Panc1 (cell line): ENCODE measurements around the gene OR2J2.
"Not testable (repeated sequence)": the region's sequence is repeated elsewhere in the genome, so short reads cannot be mapped to it uniquely, and the experiment has no call there.

Experiments
- POLR2AphosphoS5 ChIP-seq: IDR thresholded peaks from 2 replicates; pipeline ENCODE4 v1.6.1; 2012; ENCODE audit warnings: mild to moderate bottlenecking, low read depth, low read length, moderate library complexity
- TCF7L2 ChIP-seq: IDR thresholded peaks from 2 replicates; pipeline ENCODE4 v1.6.1; 2011; ENCODE audit warnings: mild to moderate bottlenecking, low read depth, low read length, inconsistent platforms
- TF ChIP-seq, protein P1 (sequence below): fragments of 450-650 bp; IDR thresholded peaks from 2 replicates; pipeline ENCODE4 v1.5.1; 2017; ENCODE audit warnings: mild to moderate bottlenecking
- TF ChIP-seq, protein P2 (sequence below), 2 experiments: IDR thresholded peaks; 2 replicates each; pipeline ENCODE4 v1.6.1; 2011 to 2012; ENCODE audit warnings: low read depth in 2 of 2, control low read depth in 1 of 2, low read length in 1 of 2, mild to moderate bottlenecking in 1 of 2, moderate library complexity in 1 of 2; ENCODE audit not compliant: insufficient read depth in 1 of 2

DNA sequence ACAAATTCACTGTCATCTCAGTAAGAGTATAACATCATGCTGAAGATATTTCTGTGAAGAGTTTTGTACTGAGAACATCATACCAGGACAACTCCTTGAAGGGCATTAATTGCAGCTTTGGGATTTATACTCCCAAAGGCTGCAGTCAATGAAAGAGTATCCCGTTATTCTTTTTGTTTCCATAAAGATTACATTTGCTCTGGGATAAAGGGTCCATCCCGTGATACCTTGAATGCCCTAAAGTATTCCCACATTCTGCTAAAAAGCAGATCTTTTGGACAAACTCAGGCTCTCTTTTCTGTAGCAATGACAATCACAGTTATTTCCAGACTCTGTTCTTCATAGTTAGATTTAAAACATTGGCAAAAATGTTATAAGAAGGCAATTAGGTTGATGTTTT, at the start of gene OR2J2:
- TF ChIP-seq, protein P1, sequence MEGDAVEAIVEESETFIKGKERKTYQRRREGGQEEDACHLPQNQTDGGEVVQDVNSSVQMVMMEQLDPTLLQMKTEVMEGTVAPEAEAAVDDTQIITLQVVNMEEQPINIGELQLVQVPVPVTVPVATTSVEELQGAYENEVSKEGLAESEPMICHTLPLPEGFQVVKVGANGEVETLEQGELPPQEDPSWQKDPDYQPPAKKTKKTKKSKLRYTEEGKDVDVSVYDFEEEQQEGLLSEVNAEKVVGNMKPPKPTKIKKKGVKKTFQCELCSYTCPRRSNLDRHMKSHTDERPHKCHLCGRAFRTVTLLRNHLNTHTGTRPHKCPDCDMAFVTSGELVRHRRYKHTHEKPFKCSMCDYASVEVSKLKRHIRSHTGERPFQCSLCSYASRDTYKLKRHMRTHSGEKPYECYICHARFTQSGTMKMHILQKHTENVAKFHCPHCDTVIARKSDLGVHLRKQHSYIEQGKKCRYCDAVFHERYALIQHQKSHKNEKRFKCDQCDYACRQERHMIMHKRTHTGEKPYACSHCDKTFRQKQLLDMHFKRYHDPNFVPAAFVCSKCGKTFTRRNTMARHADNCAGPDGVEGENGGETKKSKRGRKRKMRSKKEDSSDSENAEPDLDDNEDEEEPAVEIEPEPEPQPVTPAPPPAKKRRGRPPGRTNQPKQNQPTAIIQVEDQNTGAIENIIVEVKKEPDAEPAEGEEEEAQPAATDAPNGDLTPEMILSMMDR: not testable (repeated sequence)
- TF ChIP-seq TCF7L2, POLR2AphosphoS5: not testable (repeated sequence)
- TF ChIP-seq, protein P2, sequence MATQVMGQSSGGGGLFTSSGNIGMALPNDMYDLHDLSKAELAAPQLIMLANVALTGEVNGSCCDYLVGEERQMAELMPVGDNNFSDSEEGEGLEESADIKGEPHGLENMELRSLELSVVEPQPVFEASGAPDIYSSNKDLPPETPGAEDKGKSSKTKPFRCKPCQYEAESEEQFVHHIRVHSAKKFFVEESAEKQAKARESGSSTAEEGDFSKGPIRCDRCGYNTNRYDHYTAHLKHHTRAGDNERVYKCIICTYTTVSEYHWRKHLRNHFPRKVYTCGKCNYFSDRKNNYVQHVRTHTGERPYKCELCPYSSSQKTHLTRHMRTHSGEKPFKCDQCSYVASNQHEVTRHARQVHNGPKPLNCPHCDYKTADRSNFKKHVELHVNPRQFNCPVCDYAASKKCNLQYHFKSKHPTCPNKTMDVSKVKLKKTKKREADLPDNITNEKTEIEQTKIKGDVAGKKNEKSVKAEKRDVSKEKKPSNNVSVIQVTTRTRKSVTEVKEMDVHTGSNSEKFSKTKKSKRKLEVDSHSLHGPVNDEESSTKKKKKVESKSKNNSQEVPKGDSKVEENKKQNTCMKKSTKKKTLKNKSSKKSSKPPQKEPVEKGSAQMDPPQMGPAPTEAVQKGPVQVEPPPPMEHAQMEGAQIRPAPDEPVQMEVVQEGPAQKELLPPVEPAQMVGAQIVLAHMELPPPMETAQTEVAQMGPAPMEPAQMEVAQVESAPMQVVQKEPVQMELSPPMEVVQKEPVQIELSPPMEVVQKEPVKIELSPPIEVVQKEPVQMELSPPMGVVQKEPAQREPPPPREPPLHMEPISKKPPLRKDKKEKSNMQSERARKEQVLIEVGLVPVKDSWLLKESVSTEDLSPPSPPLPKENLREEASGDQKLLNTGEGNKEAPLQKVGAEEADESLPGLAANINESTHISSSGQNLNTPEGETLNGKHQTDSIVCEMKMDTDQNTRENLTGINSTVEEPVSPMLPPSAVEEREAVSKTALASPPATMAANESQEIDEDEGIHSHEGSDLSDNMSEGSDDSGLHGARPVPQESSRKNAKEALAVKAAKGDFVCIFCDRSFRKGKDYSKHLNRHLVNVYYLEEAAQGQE (IDR thresholded peaks at IDR 0.05; ENCODE audit: insufficient read depth in 1 of 2, low read depth in 2 of 2, low read length in 1 of 2): not testable (repeated sequence)
